Measurements from ENCODE around the gene UNC5B.
"Not testable (repeated sequence)": the region's sequence is repeated elsewhere in the genome, so short reads cannot be mapped to it uniquely, and the experiment has no call there.

The UNC5B gene

DNA sequence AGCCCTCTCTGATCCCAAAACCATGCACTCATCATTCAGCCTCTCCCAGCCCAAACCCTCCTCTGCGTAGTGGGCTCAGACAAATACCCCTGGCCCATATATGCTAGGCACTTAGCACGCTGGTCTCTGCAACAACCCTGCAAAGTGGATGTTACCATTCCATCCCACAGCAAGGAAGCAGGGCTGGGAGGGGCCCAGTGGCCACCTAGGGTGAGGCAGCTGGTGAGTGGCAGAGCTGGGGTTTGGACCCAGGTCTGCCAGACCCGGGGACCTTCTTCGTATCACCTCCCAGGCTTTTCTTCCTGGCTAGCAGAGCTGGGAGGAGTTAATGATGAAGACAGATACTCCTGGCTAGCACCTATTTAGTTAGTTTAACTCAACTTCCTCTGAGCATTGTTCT is 73.6 kb downstream of the UNC5B start:
- no peak for DNase-seq

DNA sequence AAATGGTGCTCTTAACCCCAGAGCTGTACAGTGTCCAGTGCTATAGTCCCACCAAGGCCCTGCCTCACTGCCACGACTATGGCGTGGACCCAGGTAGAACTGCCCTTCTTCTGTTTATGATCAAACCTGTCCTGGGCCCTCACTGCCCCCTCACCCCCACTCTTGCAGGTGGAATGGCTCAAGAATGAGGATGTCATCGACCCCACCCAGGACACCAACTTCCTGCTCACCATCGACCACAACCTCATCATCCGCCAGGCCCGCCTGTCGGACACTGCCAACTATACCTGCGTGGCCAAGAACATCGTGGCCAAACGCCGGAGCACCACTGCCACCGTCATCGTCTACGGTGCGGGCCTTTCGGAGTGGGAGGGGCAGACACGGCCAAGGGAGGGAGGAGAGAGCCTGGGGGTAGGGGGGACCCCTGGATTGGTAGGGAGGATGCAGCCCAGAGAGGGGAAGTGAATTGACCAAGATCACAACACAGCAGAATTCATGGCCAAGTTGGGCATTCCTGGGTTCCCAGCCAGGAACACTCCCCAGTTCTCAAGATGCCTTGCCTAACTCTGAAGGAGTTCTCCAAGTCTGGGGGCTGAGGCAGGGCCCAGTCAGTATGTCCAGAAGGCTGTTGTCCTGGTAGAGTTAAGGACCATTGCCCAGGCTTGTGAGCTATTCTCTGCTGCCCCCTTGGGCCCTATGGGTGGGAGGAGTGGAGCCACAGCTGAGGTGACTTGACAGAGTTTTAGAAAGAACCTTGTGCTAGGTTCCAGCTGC is 74.3 kb downstream of the UNC5B start:
- no peak for DNase-seq

DNA sequence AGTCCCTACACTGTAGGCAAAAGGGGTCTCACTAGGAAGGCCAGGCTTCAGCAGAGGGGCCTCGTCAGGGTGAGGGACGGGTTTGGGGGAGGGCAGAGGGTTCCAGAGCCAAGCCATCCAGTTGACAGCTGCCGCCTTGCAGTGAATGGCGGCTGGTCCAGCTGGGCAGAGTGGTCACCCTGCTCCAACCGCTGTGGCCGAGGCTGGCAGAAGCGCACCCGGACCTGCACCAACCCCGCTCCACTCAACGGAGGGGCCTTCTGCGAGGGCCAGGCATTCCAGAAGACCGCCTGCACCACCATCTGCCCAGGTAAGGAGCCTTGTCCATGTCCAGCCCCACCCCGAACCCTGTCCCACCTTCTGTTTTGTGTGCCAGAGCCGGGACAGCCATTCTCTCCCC is 75.1 kb downstream of the UNC5B start:
- no peak for DNase-seq

DNA sequence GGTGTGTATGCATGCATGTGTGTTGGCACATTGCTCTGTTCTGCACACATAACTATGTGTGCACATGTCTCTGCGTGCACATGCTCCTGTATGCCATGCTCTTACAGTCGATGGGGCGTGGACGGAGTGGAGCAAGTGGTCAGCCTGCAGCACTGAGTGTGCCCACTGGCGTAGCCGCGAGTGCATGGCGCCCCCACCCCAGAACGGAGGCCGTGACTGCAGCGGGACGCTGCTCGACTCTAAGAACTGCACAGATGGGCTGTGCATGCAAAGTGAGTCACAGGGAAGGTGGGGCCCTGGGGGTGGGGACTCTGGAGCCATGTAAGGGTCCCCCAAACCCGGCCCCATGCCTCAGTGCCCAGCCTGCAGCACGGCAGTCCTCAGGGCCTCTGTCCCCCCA is 76.1 kb downstream of the UNC5B start:
- DNase-seq = no peak

DNA sequence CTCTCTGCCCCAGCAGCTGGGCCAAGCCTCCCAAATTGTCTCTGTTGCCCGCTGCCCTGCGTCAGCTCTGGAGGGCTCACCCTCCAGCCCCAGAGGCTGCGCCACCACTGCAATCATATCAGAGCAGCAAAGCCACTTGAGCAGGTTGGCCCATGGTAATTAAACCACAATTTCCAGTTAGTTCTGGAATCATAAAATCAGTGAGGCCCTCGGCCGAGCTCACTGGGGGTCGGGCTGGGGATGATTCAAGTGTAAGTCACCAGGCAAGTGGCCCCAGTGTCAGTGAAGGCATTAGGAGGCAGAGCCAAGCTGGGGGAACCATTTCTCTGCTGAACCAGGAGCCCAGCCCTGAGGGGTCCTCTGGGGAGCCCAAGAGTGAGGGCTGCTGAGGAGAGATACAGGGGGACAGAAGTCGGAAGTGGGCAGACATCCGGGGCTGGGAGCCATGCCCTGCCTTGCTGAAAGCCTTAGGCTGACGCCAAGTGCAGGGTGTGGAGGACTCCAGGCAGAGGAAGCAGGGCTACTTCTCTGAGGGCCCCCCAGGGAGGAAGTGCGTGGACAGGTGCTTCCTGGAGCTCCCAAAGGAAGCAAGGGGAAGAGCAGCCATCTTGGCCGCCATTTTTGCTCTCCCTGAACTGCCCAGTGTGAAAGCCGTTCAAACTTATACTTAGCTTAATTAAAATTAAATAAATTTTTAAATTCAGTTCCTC is 77.2 kb downstream of the UNC5B start:
- DNase-seq = no peak

DNA sequence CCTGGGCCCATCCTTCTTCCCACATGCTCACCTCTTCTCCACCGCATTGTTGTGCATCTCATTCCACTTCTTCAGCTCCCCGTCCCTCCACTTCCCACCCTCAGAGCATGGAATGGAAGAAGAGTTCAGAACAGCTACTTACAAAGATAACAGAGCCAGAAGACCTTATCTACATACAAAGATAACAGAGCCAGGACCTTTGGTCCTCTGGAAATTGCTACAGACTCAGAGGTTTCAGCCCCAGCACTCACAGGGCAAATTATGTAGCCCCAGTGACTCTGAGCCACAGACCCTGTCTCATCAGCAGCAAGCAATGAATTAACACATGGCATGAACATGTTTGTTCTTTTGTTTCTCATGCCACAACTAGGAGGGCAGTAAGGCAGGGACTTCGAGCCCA is 78.0 kb downstream of the UNC5B start:
- DNase-seq = no peak

DNA sequence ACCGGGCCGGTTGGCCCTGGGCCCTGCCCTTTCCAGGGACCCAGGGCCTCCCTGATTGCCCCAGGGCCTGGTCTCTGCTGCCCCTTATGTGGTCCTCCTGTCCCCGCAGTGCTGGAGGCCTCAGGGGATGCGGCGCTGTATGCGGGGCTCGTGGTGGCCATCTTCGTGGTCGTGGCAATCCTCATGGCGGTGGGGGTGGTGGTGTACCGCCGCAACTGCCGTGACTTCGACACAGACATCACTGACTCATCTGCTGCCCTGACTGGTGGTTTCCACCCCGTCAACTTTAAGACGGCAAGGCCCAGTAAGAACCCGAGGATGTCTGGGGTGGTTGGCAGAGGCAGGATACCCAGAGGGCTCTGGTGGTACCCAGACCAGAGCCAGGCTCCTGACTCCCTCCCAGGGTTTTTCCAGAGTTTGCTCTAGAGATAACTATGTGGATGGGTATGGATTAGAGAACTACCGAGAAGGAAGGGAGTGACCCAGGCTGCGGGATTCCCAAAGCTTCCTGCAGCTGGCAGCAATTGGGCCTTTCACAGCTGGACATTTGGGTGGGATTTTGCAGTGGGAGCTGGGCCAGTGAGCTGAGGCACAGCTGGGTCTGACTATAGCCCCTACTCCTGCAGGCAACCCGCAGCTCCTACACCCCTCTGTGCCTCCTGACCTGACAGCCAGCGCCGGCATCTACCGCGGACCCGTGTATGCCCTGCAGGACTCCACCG is 78.6 kb downstream of the UNC5B start:
- DNase-seq = no peak

DNA sequence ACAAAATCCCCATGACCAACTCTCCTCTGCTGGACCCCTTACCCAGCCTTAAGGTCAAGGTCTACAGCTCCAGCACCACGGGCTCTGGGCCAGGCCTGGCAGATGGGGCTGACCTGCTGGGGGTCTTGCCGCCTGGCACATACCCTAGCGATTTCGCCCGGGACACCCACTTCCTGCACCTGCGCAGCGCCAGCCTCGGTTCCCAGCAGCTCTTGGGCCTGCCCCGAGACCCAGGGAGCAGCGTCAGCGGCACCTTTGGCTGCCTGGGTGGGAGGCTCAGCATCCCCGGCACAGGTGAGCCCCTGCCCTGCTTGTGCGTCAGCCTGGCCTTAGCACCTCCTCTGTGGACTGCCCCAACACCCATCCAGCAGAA is 79.1 kb downstream of the UNC5B start:
- DNase-seq = no peak

DNA sequence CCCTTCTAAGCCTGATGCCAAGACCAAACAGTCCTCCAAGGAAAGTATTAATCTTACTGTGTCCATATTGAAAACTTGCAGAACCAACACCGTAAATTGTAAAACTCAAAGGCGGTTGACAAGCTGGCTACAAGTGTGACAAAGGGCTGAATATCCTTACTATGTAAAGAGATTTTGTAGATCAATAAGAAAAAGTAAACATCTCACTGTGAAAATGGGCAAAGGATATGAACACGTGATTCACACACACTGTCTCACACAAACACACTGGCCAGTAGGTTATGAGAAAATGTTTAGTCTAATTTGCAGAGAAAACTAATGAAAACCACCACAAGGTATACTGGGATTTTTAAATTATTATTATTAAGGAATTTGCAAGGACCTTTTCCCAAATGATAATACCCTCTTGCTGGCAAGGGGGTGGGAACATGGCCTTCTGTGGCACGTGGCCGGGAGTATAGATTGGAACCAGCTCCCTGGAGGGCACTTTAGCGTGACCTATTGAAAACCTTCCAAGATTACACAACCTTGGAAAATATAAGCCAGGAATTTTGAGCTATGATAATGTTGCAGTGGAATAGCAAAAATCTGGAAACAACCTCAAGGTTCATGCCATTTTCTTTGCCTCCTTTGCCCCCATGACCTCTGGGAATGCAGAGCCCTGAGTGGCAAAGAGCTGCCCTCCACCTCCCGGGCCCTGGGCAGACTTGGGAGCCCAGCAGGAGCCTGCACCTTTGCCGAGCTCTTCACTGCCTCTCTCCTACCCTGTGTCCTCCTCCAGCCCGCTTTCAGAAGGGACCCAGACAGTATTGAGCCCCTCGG is 80.5 kb downstream of the UNC5B start:
- DNase-seq = no peak

DNA sequence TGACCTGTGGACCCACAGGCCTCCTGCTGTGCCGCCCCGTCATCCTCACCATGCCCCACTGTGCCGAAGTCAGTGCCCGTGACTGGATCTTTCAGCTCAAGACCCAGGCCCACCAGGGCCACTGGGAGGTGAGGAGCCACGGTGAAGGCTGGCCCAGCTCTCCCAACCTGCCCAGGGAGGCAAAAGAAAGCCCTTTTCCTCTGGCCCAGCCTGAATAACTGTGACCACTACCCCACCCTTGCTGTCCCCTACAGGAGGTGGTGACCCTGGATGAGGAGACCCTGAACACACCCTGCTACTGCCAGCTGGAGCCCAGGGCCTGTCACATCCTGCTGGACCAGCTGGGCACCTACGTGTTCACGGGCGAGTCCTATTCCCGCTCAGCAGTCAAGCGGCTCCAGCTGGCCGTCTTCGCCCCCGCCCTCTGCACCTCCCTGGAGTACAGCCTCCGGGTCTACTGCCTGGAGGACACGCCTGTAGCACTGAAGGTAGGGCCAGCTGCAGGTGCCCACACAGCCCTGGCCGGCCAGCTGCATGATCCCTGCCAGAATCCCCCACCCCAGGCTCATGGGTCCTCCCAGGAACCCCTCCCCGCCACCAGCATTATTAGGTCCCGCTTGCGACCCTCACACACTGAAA is 81.2 kb downstream of the UNC5B start:
- DNase-seq = no peak

DNA sequence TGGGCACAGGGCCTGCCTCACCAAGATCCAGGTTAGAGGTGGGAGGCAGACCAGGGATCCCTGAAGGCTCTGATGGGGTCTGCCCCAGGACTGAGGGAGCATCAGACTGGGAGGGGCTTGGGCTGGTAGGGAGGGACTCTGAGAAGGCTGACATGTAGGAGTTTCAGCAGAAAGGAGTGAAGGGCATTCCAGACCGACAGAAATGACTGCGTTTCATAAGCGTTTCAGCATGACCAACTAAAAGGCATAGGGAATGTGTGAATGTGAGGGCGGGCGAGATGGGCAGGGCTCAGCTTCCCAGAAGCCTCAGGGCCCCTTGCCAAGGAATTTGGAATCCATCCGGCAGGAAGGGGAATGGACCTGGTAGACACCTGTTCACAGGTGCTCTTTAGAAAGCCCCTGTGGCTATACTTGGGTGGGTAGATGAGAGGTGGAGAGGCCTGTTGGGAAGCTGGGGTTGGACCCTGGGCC is 81.8 kb downstream of the UNC5B start:
- DNase-seq = no peak

DNA sequence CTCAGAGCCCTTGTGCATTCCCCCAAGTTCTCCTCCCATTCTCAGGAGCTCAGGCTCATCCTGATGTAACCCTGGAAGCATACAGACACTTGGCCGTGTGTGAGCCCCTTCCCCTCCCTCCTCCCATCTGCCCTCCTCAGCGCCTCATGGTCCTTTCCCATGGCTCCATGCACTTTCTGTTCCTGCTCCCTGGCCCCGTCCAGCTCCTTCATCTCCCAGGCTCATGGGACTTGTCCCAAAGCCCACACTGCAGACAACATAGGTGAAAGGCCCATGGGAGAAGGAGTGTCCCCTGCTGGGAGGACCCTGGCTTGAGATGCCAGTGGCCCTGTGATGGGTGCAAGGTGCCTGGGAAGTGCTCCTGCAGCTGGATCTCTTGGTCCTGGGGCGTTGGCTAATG is 82.5 kb downstream of the UNC5B start:
- no peak for DNase-seq

DNA sequence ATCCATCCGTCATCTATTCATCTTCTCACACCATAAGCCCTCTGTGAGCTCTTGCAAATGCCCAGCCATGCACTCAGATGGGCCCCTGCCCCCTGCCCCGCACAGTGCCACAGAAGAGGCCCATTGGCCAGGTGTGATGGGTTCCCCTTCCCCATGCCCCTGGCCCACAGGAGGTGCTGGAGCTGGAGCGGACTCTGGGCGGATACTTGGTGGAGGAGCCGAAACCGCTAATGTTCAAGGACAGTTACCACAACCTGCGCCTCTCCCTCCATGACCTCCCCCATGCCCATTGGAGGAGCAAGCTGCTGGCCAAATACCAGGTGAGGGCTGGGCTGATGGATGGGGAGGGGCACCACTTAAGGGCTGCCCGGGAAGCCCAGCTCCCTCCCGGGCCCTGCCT is 83.3 kb downstream of the UNC5B start:
- DNase-seq = no peak

DNA sequence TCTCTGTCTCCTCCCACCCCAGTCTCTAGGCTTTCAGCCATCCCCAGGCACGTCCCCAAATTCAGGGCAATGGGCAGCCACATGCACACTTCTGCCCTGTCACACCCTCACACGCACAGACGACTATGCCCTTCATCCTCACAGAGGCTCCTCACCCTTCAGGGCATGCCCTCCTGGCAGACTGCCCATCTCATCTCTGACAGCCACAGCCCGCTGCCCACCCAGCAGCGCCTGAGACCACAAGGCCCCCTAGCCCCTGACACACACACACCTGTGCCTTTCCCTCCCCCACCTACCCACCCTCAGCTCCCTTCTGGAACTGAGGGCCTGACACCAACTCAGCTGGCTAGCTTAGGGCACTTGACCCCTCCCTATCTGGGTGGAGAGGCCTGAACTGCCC is 83.7 kb downstream of the UNC5B start:
- DNase-seq = no peak

DNA sequence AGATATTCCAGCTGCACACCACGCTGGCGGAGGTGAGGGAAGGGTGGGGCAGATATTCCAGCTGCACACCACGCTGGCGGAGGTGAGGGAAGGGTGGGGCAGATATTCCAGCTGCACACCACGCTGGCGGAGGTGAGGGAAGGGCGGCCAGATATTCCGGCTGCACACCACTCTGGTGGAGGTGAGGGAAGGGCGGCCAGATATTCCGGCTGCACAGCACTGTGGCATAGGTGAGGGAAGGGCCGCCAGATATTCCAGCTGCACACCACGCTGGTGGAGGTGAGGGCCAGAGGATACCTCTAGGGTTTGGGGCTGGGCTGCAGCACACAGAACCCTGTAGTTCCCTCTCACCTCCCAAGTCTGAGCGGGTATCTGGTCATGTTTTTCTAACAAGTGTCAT is 84.4 kb downstream of the UNC5B start:
- not testable (repeated sequence) for DNase-seq

DNA sequence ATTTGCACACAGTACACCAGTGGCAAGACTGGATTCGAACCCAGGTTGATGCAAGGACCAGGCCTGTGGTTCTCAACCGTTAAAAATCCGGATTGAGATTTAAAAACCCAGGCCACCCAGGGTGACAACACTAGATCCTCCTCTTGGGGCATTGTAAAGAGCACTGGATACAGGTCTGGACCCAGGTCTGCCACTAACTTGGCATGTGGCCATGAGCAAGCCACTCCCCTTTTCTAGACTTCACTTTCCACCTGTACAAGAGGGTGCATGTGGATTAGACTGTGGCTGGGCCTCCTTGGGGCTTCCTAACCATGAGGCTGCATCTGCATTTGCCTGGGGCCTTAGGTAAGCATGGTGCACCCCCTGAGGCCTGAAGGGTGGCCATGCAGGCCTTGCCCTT is 85.0 kb downstream of the UNC5B start:
- no peak for DNase-seq

DNA sequence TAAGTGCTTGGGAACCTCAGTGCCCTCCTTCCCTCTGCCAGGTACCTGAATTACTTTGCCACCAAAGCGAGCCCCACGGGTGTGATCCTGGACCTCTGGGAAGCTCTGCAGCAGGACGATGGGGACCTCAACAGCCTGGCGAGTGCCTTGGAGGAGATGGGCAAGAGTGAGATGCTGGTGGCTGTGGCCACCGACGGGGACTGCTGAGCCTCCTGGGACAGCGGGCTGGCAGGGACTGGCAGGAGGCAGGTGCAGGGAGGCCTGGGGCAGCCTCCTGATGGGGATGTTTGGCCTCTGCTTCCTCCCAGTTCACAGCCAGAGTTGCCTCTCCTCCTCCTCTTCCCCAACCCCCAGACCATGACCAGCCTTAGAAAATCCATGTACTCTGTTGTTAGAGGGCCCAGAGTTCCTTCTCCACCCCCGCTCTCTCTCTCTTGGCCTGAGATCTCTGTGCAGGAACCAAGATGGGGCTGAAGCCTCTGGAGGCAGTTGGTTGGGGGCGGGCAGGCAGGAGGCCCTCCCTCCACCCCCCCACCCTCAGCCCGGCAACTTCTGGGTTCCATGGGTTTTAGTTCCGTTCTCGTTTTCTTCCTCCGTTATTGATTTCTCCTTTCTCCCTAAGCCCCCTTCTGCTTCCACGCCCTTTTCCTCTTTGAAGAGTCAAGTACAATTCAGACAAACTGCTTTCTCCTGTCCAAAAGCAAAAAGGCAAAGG is 86.9 kb downstream of the UNC5B start:
- no peak for DNase-seq

DNA sequence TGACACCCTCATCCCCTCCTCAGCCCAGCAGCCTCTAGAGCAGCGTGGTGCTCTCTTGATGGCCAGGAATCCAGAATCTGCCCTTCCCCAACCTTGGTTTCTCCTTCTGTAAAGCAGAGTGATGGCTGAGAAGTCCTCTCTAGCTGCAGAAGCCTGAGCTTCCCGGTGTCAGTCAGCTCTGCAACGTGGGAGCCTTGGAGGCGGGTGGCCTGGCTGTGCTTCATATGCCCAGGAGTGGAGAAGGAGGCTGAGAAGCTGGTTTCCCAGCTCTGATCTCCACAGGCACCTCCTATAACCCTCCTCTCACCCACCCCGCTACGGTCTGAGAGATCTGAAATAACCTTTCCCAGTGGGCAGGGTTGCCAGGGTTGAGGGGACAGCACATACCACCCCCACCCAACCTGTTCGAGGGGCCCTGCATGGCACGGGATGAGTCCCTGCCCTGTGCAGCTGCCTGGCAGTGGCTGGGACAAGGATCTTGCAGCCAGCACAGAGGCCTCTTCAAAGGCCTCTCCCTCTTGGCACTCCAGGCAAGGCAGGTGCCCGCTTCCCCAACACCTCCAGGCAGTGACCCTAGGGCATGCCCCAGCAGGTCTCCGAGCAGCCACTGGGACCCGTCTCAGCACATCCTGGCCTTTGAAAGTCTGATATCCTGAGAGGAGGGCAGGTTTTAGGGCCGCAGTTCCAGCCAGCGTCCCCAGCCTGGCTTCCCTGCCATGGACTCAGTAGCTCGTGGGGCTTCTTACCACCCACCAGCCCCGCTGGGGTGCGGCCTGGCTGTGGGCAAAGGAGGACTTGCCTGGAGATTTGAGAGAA is 88.4 kb downstream of the UNC5B start:
- no peak for DNase-seq

DNA sequence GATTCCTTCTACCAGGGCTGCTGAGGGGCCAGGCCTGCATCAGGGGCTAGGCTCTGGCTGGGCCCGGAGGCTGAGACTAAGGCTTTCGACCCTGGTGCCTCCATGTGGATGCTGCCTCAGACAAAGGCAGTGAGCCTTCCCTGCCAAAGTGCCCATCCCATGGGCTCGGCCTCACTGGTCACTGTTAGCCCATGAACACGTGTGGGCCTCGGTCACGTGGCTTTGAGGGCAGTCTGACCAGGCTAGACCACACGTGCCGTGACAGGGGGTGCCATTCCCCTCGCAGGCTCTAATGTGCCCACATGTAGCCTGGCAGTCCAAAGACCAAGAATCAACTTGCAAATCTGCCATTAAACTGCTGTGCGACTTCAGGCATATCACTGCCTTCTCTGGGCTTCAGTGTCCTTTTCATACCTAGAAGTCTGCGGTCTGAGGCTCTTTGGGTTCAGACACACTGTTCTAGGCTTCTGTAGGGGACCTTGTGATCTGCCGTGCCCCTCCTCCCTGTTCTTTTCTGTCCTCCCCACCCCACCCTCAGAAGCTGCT is 89.1 kb downstream of the UNC5B start:
- DNase-seq = no peak

DNA sequence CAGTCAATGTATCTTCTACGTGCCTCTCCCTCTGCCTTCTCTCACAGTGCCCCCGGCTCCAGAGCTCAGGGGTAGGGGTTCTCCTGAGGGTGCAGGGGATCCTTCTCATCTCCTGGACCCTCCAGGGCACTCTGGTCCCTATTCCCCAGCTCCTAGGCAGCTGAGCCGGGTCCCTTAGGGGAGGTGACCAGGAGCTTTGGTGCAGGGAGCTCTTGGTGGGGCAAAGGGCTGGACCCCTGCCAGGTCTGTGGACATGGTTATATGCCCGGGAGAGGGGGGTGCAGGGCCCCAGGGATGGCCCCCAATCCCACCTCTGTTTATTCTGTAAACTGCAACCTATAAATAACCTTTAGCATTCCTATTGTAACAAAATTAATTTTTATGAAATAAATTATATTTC is 90.1 kb downstream of the UNC5B start:
- no peak for DNase-seq

Data from NCI-H446 treated with DMSO at 0.1 percent for 48 hours (cell line).